ENCODE data around the gene NRXN3. TPM values are rescaled to one million over a fixed set of nuclear protein-coding genes. Genes with fewer than 3 reads are reported as not detected.

The NRXN3 gene
- total and polyA plus RNA-seq, 2 of the 4 experiments (the other 2 are of a cell fraction): 4.8 to 25.1 TPM

GRCh38 chr14:78683206-78683605 lies 513.0 kb downstream of the NRXN3 start:
- Histone ChIP-seq H3K4ac (ENCODE audit: low read depth, low read length) (no peak overlapping the region), H2AK5ac (ENCODE audit: low read depth, low read length) (no peak overlapping the region), H3K14ac (replicated peaks; ENCODE audit: low read depth, low read length) (no peak overlapping the region), H3K9ac (ENCODE audit: low read depth, low read length) (no peak overlapping the region), H3K4me1 (ENCODE audit: control insufficient read depth, insufficient read depth, low read length) (no peaks in the 10 kb centered on the region), H4K5ac (ENCODE audit: low read depth, low read length) (no peak overlapping the region), H3K9me1 (ENCODE audit: insufficient read depth, low read length) (no peaks in the 10 kb centered on the region), H2AK9ac (replicated peaks; ENCODE audit: low read depth, low read length, poor library complexity) (no peak overlapping the region), H3K27me3 (ENCODE audit: control insufficient read depth, insufficient read depth, low read length) (no peaks in the 10 kb centered on the region), H3K18ac (ENCODE audit: low read depth, low read length) (no peak overlapping the region), H3K79me1 (ENCODE audit: low read depth in 1 of 2, low read length in 2 of 2) (no peaks in the 10 kb centered on the region), H4K20me1 (ENCODE audit: insufficient read depth, low read length) (no peaks in the 10 kb centered on the region), H4K91ac (ENCODE audit: insufficient read depth, low read depth, low read length) (no peak overlapping the region), H3K27ac (ENCODE audit: insufficient read depth, low read length) (no peak overlapping the region), H3K4me3 (ENCODE audit: insufficient read depth, low read depth, low read length) (no peak overlapping the region), H3K9me3 (ENCODE audit: control insufficient read depth, insufficient read depth, low read length) (peaks cover 4% of the 10 kb centered on the region), H4K8ac (ENCODE audit: low read depth in 2 of 2, low read length in 2 of 2) (no peak overlapping the region), H3K4me2 (ENCODE audit: low read depth, low read length) (no peak overlapping the region), H2BK20ac (ENCODE audit: low read depth, low read length) (no peak overlapping the region), H2BK120ac (ENCODE audit: low read depth, low read length) (no peak overlapping the region), H3K23ac (ENCODE audit: low read depth, low read length) (no peak overlapping the region), H3K56ac (ENCODE audit: extremely low read depth, insufficient read depth, low read length) (no peak overlapping the region), H2AFZ (replicated peaks; ENCODE audit: low read length, poor library complexity) (no peak overlapping the region), H2BK5ac (ENCODE audit: low read depth, low read length, poor library complexity, severe bottlenecking) (no peak overlapping the region), H2BK15ac (ENCODE audit: low read depth, low read length) (no peak overlapping the region), H3K36me3 (ENCODE audit: control insufficient read depth, insufficient read depth, low read length) (no peaks in the 10 kb centered on the region)
- dilution Hi-C loops (cut with HindIII; ENCODE audit: low sequenced_read_pairs, unreplicated experiment) (no loop called here), in situ Hi-C loops (cut with MboI; ENCODE audit: low sequenced_read_pairs) (no loop called here), intact Hi-C loops (cut with micrococcal nuclease) (no loop called here)
- CTCF ChIA-PET: no interaction called here
- POLR2A ChIA-PET (ENCODE audit: unreplicated experiment): no interaction called here
- TF ChIP-seq RAD21 (IDR thresholded peaks at IDR 0.05; ENCODE audit: low read length) (no peak), MXI1 (IDR thresholded peaks at IDR 0.05; ENCODE audit: borderline replicate concordance, low read depth, low read length) (no peak), RCOR1 (IDR thresholded peaks at IDR 0.05; ENCODE audit: insufficient replicate concordance, low read length) (no peak), MAZ (IDR thresholded peaks at IDR 0.05; ENCODE audit: borderline replicate concordance, low read depth, low read length) (no peak), BHLHE40 (IDR thresholded peaks at IDR 0.05; ENCODE audit: low read depth, low read length) (no peak), MAFK (IDR thresholded peaks at IDR 0.05; ENCODE audit: low read depth, low read length) (no peak), NFE2L2 (IDR thresholded peaks at IDR 0.05; ENCODE audit: low read depth, low read length) (no peak), RFX5 (IDR thresholded peaks at IDR 0.05; ENCODE audit: low read depth, low read length) (no peak), CEBPB (IDR thresholded peaks at IDR 0.05; ENCODE audit: low read depth, low read length) (no peak), CTCF (conservative IDR thresholded peaks at IDR 0.05; ENCODE audit: low read depth, low read length) (no peak), FOS (IDR thresholded peaks at IDR 0.05; ENCODE audit: low read depth, low read length) (no peak), SMC3 (IDR thresholded peaks at IDR 0.05; ENCODE audit: low read depth, low read length) (no peak)
- TF ChIP-seq, protein P1, sequence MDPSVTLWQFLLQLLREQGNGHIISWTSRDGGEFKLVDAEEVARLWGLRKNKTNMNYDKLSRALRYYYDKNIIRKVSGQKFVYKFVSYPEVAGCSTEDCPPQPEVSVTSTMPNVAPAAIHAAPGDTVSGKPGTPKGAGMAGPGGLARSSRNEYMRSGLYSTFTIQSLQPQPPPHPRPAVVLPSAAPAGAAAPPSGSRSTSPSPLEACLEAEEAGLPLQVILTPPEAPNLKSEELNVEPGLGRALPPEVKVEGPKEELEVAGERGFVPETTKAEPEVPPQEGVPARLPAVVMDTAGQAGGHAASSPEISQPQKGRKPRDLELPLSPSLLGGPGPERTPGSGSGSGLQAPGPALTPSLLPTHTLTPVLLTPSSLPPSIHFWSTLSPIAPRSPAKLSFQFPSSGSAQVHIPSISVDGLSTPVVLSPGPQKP (IDR thresholded peaks at IDR 0.05; ENCODE audit: borderline replicate concordance, low read depth, low read length): no peak
- TF ChIP-seq, protein P2, sequence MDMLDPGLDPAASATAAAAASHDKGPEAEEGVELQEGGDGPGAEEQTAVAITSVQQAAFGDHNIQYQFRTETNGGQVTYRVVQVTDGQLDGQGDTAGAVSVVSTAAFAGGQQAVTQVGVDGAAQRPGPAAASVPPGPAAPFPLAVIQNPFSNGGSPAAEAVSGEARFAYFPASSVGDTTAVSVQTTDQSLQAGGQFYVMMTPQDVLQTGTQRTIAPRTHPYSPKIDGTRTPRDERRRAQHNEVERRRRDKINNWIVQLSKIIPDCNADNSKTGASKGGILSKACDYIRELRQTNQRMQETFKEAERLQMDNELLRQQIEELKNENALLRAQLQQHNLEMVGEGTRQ (IDR thresholded peaks at IDR 0.05; ENCODE audit: low read depth, low read length): no peak
- ATAC-seq (ENCODE audit: low read depth) (no peak), DNase-seq (no peak)
- BruUV-seq (replicated peaks): no TSS peak
- WGBS, 2 experiments (ENCODE audit: extremely low coverage in 2 of 2, insufficient read length in 1 of 2): no CpG with 5 or more reads among the region's 5 CpGs

Data from IMR-90 (cell line).